Measurements from ENCODE around the gene BRF1.

BRF1 gene, protein sequence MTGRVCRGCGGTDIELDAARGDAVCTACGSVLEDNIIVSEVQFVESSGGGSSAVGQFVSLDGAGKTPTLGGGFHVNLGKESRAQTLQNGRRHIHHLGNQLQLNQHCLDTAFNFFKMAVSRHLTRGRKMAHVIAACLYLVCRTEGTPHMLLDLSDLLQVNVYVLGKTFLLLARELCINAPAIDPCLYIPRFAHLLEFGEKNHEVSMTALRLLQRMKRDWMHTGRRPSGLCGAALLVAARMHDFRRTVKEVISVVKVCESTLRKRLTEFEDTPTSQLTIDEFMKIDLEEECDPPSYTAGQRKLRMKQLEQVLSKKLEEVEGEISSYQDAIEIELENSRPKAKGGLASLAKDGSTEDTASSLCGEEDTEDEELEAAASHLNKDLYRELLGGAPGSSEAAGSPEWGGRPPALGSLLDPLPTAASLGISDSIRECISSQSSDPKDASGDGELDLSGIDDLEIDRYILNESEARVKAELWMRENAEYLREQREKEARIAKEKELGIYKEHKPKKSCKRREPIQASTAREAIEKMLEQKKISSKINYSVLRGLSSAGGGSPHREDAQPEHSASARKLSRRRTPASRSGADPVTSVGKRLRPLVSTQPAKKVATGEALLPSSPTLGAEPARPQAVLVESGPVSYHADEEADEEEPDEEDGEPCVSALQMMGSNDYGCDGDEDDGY

GRCh38 chr14:105300542-105301102, at the start of gene BRF1:
Gene BRF1, minus strand, starts transcription at chr14:105301001. Its CDS starts 372 bp downstream, at chr14:105300629.
- no peaks in the 10 kb centered on the region for H3K9me2 ChIP-seq (replicated peaks; ENCODE audit: control insufficient read depth, low read length)
- no peak for TF ChIP-seq EZH2phosphoT487 (IDR thresholded peaks at IDR 0.05; ENCODE audit: borderline replicate concordance, low read length)
- TF ChIP-seq, protein P1, sequence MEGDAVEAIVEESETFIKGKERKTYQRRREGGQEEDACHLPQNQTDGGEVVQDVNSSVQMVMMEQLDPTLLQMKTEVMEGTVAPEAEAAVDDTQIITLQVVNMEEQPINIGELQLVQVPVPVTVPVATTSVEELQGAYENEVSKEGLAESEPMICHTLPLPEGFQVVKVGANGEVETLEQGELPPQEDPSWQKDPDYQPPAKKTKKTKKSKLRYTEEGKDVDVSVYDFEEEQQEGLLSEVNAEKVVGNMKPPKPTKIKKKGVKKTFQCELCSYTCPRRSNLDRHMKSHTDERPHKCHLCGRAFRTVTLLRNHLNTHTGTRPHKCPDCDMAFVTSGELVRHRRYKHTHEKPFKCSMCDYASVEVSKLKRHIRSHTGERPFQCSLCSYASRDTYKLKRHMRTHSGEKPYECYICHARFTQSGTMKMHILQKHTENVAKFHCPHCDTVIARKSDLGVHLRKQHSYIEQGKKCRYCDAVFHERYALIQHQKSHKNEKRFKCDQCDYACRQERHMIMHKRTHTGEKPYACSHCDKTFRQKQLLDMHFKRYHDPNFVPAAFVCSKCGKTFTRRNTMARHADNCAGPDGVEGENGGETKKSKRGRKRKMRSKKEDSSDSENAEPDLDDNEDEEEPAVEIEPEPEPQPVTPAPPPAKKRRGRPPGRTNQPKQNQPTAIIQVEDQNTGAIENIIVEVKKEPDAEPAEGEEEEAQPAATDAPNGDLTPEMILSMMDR (IDR thresholded peaks at IDR 0.05; ENCODE audit: low read depth, low read length, poor library complexity, severe bottlenecking), result no peak
- H3F3A ChIP-seq (ENCODE audit: control insufficient read depth, insufficient read depth), result no peaks in the 10 kb centered on the region; the same call in 1 of the 2 replicates
- H4K20me1 ChIP-seq (ENCODE audit: control insufficient read depth, insufficient read depth, low read depth, low read length), result no peaks in the 10 kb centered on the region
- no peaks in the 10 kb centered on the region for H3K36me3 ChIP-seq (ENCODE audit: control insufficient read depth, low read length)
- peaks cover 20% of the 10 kb centered on the region for H3K4me1 ChIP-seq (ENCODE audit: control insufficient read depth, low read length)
- peak within 1 kb of the TSS; percentile 99 for H3K4me2 ChIP-seq (ENCODE audit: low read length)
- H3K4me3 ChIP-seq (ENCODE audit: low read length), result peak within 1 kb of the TSS; percentile 96
- H3K27me3 ChIP-seq (ENCODE audit: control insufficient read depth, low read length), result no peaks in the 10 kb centered on the region
- H3K9me3 ChIP-seq (ENCODE audit: control insufficient read depth, insufficient read depth, low read length), result no peaks in the 10 kb centered on the region
- peaks cover 37% of the 10 kb centered on the region for H3K79me2 ChIP-seq (ENCODE audit: control insufficient read depth, low read length)
- peak within 1 kb of the TSS; percentile 75 for H3K27ac ChIP-seq (ENCODE audit: low read depth, low read length)

GRCh38 chr14:105349992-105350391, 49.2 kb upstream of the BRF1 start:
- H3K27me3 ChIP-seq (ENCODE audit: control insufficient read depth, low read length), result no peaks in the 10 kb centered on the region
- no peak overlapping the region for H3K4me2 ChIP-seq (ENCODE audit: low read length)
- no peak overlapping the region for H3K4me3 ChIP-seq (ENCODE audit: low read length)
- H3K4me1 ChIP-seq (ENCODE audit: control insufficient read depth, low read length), result no peaks in the 10 kb centered on the region; the same call in 1 of the 2 replicates
- no peaks in the 10 kb centered on the region for H3K36me3 ChIP-seq (ENCODE audit: control insufficient read depth, low read length)
- no peaks in the 10 kb centered on the region for H3F3A ChIP-seq (ENCODE audit: control insufficient read depth, insufficient read depth)
- no peaks in the 10 kb centered on the region for H4K20me1 ChIP-seq (ENCODE audit: control insufficient read depth, insufficient read depth, low read depth, low read length)
- H3K27ac ChIP-seq (ENCODE audit: low read depth, low read length), result no peak overlapping the region
- H3K79me2 ChIP-seq (ENCODE audit: control insufficient read depth, low read length), result no peaks in the 10 kb centered on the region
- TF ChIP-seq, protein P1 (IDR thresholded peaks at IDR 0.05; ENCODE audit: low read depth, low read length, poor library complexity, severe bottlenecking), result no peak
- TF ChIP-seq EZH2phosphoT487 (IDR thresholded peaks at IDR 0.05; ENCODE audit: borderline replicate concordance, low read length), result no peak
- no peaks in the 10 kb centered on the region for H3K9me3 ChIP-seq (ENCODE audit: control insufficient read depth, insufficient read depth, low read length)
- no peaks in the 10 kb centered on the region for H3K9me2 ChIP-seq (replicated peaks; ENCODE audit: control insufficient read depth, low read length)

DNA sequence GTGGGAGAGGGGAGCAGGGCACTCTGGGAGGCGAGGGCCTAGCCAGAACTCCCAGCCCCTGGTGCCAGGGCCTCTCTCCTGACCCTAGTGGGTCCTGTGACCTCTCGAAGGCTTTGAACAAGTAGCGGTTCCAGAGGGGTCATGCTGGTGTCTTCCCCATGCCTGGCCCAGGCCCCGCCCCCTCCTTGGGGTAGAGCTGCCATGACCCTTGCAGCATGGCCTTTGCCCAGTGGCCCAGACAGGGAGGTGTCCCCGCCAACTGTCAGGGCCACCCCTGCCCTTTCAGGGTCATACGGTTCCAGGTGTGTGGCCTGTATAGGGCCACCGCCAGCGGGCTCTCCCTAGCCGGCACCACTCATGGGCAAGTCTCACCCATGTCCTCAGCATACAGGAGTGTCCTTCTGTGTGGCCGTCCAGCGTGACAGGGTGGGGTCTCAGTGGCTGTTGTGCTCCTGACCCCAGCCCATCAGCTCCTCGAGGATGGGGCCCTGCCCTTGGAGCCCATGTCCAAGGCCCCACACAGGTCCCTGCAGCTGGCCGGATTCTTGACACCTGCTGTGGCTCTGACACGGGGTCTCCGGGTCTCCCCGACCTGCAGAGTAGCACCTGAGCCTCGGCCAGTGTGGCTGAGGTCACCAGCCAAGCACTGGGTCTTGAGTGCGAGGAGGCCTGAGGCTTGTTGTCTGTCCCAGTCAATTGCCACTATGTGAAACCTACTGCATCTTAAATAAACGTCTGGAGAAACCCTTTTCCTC, 48.3 kb upstream of the BRF1 start:
- Histone ChIP-seq H3F3A (ENCODE audit: control insufficient read depth, insufficient read depth) (no peaks in the 10 kb centered on the region), H3K36me3 (ENCODE audit: control insufficient read depth, low read length) (no peaks in the 10 kb centered on the region), H3K4me2 (ENCODE audit: low read length) (no peak overlapping the region), H3K79me2 (ENCODE audit: control insufficient read depth, low read length) (no peaks in the 10 kb centered on the region), H3K9me2 (replicated peaks; ENCODE audit: control insufficient read depth, low read length) (no peaks in the 10 kb centered on the region), H4K20me1 (ENCODE audit: control insufficient read depth, insufficient read depth, low read depth, low read length) (no peaks in the 10 kb centered on the region), H3K27me3 (ENCODE audit: control insufficient read depth, low read length) (no peaks in the 10 kb centered on the region), H3K9me3 (ENCODE audit: control insufficient read depth, insufficient read depth, low read length) (no peaks in the 10 kb centered on the region), H3K4me3 (ENCODE audit: low read length) (no peak overlapping the region), H3K27ac (ENCODE audit: low read depth, low read length) (no peak overlapping the region), H3K4me1 (ENCODE audit: control insufficient read depth, low read length) (no peaks in the 10 kb centered on the region; the same call in 1 of the 2 replicates)
- TF ChIP-seq, protein P1 (IDR thresholded peaks at IDR 0.05; ENCODE audit: low read depth, low read length, poor library complexity, severe bottlenecking), result no peak
- TF ChIP-seq EZH2phosphoT487 (IDR thresholded peaks at IDR 0.05; ENCODE audit: borderline replicate concordance, low read length), result no peak

All from DOHH2 (cell line).